RPMI8226 (cell line): ENCODE measurements around the gene NCS1.

ENCODE experiments used
- DNase-seq: peaks from one replicate; pipeline ENCODE4 v3.0.0-alpha.2; 2015

Gene NCS1

GRCh38 chr9:130172161-130172857, at the start of gene NCS1:
NCS1 (plus strand) TSS chr9:130172404; CDS start chr9:130172664, 260 bp downstream.
- DNase-seq = peak; percentile 81

GRCh38 chr9:130122456-130122855, 49.7 kb upstream of the NCS1 start:
- no peak for DNase-seq

GRCh38 chr9:130124085-130124860, 47.9 kb upstream of the NCS1 start:
- DNase-seq = no peak

GRCh38 chr9:130126721-130127433, 45.3 kb upstream of the NCS1 start:
- DNase-seq = no peak

- no peak for DNase-seq
These were observed 44.0 kb upstream of the NCS1 start for GRCh38 chr9:130128251-130128650.

GRCh38 chr9:130128733-130129431, 43.3 kb upstream of the NCS1 start:
- no peak for DNase-seq

GRCh38 chr9:130129432-130130061, 42.7 kb upstream of the NCS1 start:
- no peak for DNase-seq

- no peak for DNase-seq
These were observed 39.5 kb upstream of the NCS1 start for GRCh38 chr9:130132746-130133145.

- DNase-seq = no peak
These were observed 35.0 kb upstream of the NCS1 start for GRCh38 chr9:130137081-130137640.

GRCh38 chr9:130137641-130138081, 34.5 kb upstream of the NCS1 start:
- DNase-seq = no peak

GRCh38 chr9:130138171-130138653, 34.0 kb upstream of the NCS1 start:
- no peak for DNase-seq

GRCh38 chr9:130138791-130139190, 33.4 kb upstream of the NCS1 start:
- DNase-seq = no peak

GRCh38 chr9:130139251-130139650, 33.0 kb upstream of the NCS1 start:
- no peak for DNase-seq

- no peak for DNase-seq
These were observed 31.5 kb upstream of the NCS1 start for GRCh38 chr9:130140706-130141105.

GRCh38 chr9:130142056-130142455, 30.1 kb upstream of the NCS1 start:
- DNase-seq = no peak

- DNase-seq = no peak
These were observed 29.6 kb upstream of the NCS1 start for GRCh38 chr9:130142641-130143040.

GRCh38 chr9:130143279-130143893, 28.8 kb upstream of the NCS1 start:
- no peak for DNase-seq

- DNase-seq = peak; percentile 23
These were observed 28.2 kb upstream of the NCS1 start for GRCh38 chr9:130143958-130144366.

- peak; percentile 70 for DNase-seq
These were observed 27.5 kb upstream of the NCS1 start for GRCh38 chr9:130144703-130145102.

- no peak for DNase-seq
These were observed 26.5 kb upstream of the NCS1 start for GRCh38 chr9:130145658-130146057.

GRCh38 chr9:130147198-130147597, 25.0 kb upstream of the NCS1 start:
- DNase-seq = no peak

GRCh38 chr9:130147910-130148309, 24.3 kb upstream of the NCS1 start:
- DNase-seq = no peak
